HG03159 (cell line): ENCODE data around the gene CGRRF1.

Source experiments
- ATAC-seq: cut with Tn5 transposase; IDR thresholded peaks from one replicate; pipeline ENCODE4 v1.9.1; 2021; ENCODE audit warnings: mild to moderate bottlenecking, moderate library complexity; ENCODE audit not compliant: unreplicated experiment

The CGRRF1 gene

GRCh38 chr14:54489318-54489683 lies 20.4 kb upstream of the CGRRF1 start:
- no peak for ATAC-seq

GRCh38 chr14:54489731-54490444 lies 19.8 kb upstream of the CGRRF1 start:
- no peak for ATAC-seq

GRCh38 chr14:54490445-54491175 lies 19.1 kb upstream of the CGRRF1 start:
- no peak for ATAC-seq

GRCh38 chr14:54493293-54493692 lies 16.4 kb upstream of the CGRRF1 start:
- no peak for ATAC-seq

GRCh38 chr14:54497224-54497623 lies 12.5 kb upstream of the CGRRF1 start:
- no peak for ATAC-seq

GRCh38 chr14:54498095-54498531 lies 11.6 kb upstream of the CGRRF1 start:
- ATAC-seq, result no peak

GRCh38 chr14:54498579-54498978 lies 11.1 kb upstream of the CGRRF1 start:
- no peak for ATAC-seq

- ATAC-seq, result no peak
Measured at GRCh38 chr14:54500744-54501143, 9.0 kb upstream of the CGRRF1 start.

- ATAC-seq, result no peak
Measured at GRCh38 chr14:54501480-54501879, 8.2 kb upstream of the CGRRF1 start.

GRCh38 chr14:54502602-54503001 lies 7.1 kb upstream of the CGRRF1 start:
- ATAC-seq, result no peak

- ATAC-seq, result no peak
Measured at GRCh38 chr14:54503486-54503885, 6.2 kb upstream of the CGRRF1 start.

- ATAC-seq, result no peak
Measured at GRCh38 chr14:54512393-54512792, 2.7 kb downstream of the CGRRF1 start.

- no peak for ATAC-seq
Measured at GRCh38 chr14:54515670-54516069, 6.0 kb downstream of the CGRRF1 start.

- ATAC-seq, result no peak
Measured at GRCh38 chr14:54516709-54517108, 7.0 kb downstream of the CGRRF1 start.

- ATAC-seq, result no peak
Measured at GRCh38 chr14:54524410-54524809, 14.7 kb downstream of the CGRRF1 start.

GRCh38 chr14:54528973-54529372 lies 19.3 kb downstream of the CGRRF1 start:
- no peak for ATAC-seq

GRCh38 chr14:54529811-54530210 lies 20.1 kb downstream of the CGRRF1 start:
- ATAC-seq, result no peak

- ATAC-seq, result peak; percentile 95
Measured at GRCh38 chr14:54532111-54533012, 22.7 kb downstream of the CGRRF1 start.

- peak; percentile 21 for ATAC-seq
Measured at GRCh38 chr14:54533100-54533499, 23.4 kb downstream of the CGRRF1 start.

- ATAC-seq, result no peak
Measured at GRCh38 chr14:54535126-54535525, 25.4 kb downstream of the CGRRF1 start.

GRCh38 chr14:54535646-54536045 lies 25.9 kb downstream of the CGRRF1 start:
- no peak for ATAC-seq
